ENCODE data around the gene VASH1. TPM values are rescaled to one million over a fixed set of nuclear protein-coding genes. Genes with fewer than 3 reads are reported as not detected.

Gene VASH1
- total and polyA plus RNA-seq, 2 donors (not counting 1 experiment from before 2014, with no cell fraction given), result 2.5 to 4.5 TPM

- TF ChIP-seq, protein P1, sequence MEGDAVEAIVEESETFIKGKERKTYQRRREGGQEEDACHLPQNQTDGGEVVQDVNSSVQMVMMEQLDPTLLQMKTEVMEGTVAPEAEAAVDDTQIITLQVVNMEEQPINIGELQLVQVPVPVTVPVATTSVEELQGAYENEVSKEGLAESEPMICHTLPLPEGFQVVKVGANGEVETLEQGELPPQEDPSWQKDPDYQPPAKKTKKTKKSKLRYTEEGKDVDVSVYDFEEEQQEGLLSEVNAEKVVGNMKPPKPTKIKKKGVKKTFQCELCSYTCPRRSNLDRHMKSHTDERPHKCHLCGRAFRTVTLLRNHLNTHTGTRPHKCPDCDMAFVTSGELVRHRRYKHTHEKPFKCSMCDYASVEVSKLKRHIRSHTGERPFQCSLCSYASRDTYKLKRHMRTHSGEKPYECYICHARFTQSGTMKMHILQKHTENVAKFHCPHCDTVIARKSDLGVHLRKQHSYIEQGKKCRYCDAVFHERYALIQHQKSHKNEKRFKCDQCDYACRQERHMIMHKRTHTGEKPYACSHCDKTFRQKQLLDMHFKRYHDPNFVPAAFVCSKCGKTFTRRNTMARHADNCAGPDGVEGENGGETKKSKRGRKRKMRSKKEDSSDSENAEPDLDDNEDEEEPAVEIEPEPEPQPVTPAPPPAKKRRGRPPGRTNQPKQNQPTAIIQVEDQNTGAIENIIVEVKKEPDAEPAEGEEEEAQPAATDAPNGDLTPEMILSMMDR (conservative IDR thresholded peaks at IDR 0.05 in 1 of 2, IDR thresholded peaks at IDR 0.05 in 1 of 2; ENCODE audit: low read depth in 1 of 2, low read length in 2 of 2), result no peak
- TF ChIP-seq EZH2 (IDR thresholded peaks at IDR 0.05; ENCODE audit: low read length, missing control alignments), result no peak
- no peak overlapping the region for H3K4me3 ChIP-seq (replicated peaks in 1 of 4; ENCODE audit: control extremely low read depth in 1 of 4, insufficient read depth in 1 of 4, low read depth in 3 of 4, low read length in 4 of 4)
- H3K4me1 ChIP-seq (ENCODE audit: control insufficient read depth, extremely low read depth, insufficient read depth, low read length), result peaks cover 8% of the 10 kb centered on the region
- no peak for DNase-seq (ENCODE audit: low read depth in 2 of 2)
- no peaks in the 10 kb centered on the region for H3K79me2 ChIP-seq (ENCODE audit: control insufficient read depth, insufficient read depth, low read length)
- no peak overlapping the region for H3K27ac ChIP-seq (ENCODE audit: insufficient read depth, low read length)
- no peaks in the 10 kb centered on the region for H4K20me1 ChIP-seq (ENCODE audit: control insufficient read depth, extremely low read depth, insufficient read depth, low read length)
- no peak overlapping the region for H2AFZ ChIP-seq (ENCODE audit: low read length)
- no peaks in the 10 kb centered on the region for H3K27me3 ChIP-seq (ENCODE audit: control insufficient read depth, insufficient read depth, low read length)
- no peak overlapping the region for H3K4me2 ChIP-seq (ENCODE audit: extremely low read depth, insufficient read depth, low read length)
- no peaks in the 10 kb centered on the region for H3K36me3 ChIP-seq (ENCODE audit: control insufficient read depth, insufficient read depth, low read length)
- H3K9ac ChIP-seq (ENCODE audit: insufficient read depth, low read length), result no peak overlapping the region
- H3K9me3 ChIP-seq (ENCODE audit: control insufficient read depth, insufficient read depth, low read depth, low read length), result no peaks in the 10 kb centered on the region
Measured at GRCh38 chr14:76767681-76768656, 6.7 kb downstream of the VASH1 start.

DNA sequence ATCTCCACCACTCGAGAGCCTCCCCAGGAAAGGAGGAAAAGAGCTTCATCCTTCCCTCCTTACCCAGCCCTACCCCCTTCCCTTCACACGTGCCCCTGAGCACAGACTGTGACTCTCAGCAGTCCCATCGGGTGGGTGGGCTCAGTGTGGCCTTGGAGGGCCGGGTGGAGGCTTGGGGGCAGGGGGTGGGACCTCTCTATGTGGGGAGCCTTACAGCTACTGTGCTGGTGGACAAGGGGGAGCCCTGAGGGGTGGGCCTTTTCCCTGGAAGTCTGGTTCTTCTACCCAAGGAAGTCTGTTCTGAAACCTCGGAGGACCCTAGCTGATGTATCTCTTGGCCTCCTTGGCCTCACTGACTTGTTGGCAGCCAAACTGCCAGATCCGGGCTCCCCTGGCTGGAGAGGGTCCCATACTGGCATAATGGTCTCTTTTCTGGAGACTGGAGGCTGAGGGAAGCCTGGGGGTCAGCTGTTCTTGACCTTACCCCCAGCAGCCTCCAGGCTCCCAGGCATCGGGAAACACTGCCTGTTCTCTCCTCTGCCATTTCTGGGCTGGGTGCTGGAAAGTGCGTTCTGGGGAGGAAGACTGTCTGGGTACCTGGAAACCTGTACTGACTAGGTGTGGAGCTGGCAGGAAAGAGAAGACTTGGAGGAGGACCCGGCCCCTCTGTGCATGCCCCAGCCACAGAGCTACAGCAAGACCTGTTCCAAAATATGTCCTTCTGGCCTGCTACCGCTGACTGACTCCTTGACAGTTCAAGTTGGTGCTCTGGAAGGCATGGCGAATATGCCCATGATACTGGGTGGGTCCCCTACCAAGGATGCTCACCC, 7.6 kb downstream of the VASH1 start:
- no peak overlapping the region for H3K4me3 ChIP-seq (replicated peaks in 1 of 4; ENCODE audit: control extremely low read depth in 1 of 4, insufficient read depth in 1 of 4, low read depth in 3 of 4, low read length in 4 of 4)

More for the DNA sequence above, 7.6 kb downstream of the VASH1 start:
- Histone ChIP-seq H2AFZ (ENCODE audit: low read length) (no peak overlapping the region), H3K27ac (ENCODE audit: insufficient read depth, low read length) (no peak overlapping the region), H3K79me2 (ENCODE audit: control insufficient read depth, insufficient read depth, low read length) (no peaks in the 10 kb centered on the region), H4K20me1 (ENCODE audit: control insufficient read depth, extremely low read depth, insufficient read depth, low read length) (no peaks in the 10 kb centered on the region), H3K36me3 (ENCODE audit: control insufficient read depth, insufficient read depth, low read length) (no peaks in the 10 kb centered on the region), H3K9me3 (ENCODE audit: control insufficient read depth, insufficient read depth, low read depth, low read length) (no peaks in the 10 kb centered on the region), H3K4me2 (ENCODE audit: extremely low read depth, insufficient read depth, low read length) (no peak overlapping the region), H3K4me1 (ENCODE audit: control insufficient read depth, extremely low read depth, insufficient read depth, low read length) (peaks cover 15% of the 10 kb centered on the region), H3K27me3 (ENCODE audit: control insufficient read depth, insufficient read depth, low read length) (no peaks in the 10 kb centered on the region), H3K9ac (ENCODE audit: insufficient read depth, low read length) (no peak overlapping the region)
- no peak for TF ChIP-seq EZH2 (IDR thresholded peaks at IDR 0.05; ENCODE audit: low read length, missing control alignments)
- TF ChIP-seq, protein P1 (conservative IDR thresholded peaks at IDR 0.05 in 1 of 2, IDR thresholded peaks at IDR 0.05 in 1 of 2; ENCODE audit: low read depth in 1 of 2, low read length in 2 of 2), result no peak
- no peak for DNase-seq (ENCODE audit: low read depth in 2 of 2)
